GOT3 (cell line): Measurements from ENCODE around the gene NFE2L3.
"Not testable (repeated sequence)": the region's sequence is repeated elsewhere in the genome, so short reads cannot be mapped to it uniquely, and the experiment has no call there.

Experiments
- DNase-seq: peaks from one replicate; lab custom pipeline; 2025; ENCODE audit warnings: mixed read lengths; lab: John Stamatoyannopoulos, UW

The NFE2L3 gene

DNA sequence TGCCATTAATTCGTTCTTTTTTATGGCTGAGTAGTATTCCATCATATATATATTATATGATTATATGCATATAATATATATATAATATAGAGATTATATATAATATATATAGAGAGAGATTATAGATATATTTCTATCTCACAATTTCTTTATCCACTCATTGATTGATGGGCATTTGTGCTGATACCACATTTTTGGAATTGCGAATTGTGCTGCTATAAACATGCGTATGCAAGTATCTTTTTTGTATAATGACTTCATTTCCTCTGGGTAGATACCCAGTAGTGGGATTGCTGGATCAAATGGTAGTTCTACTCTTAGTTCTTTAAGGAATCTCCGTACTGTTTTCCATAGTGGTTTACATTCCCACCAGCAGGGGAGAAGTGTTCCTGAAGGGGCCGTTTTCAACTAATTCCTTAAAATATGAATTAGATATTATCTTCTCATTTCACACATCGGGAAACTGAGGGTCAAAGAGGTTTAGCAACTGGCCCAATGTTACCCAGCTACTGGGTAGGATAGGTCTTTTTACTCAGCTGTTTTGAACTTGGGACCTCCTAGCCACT is 16.5 kb downstream of the NFE2L3 start:
- no peak for DNase-seq

DNA sequence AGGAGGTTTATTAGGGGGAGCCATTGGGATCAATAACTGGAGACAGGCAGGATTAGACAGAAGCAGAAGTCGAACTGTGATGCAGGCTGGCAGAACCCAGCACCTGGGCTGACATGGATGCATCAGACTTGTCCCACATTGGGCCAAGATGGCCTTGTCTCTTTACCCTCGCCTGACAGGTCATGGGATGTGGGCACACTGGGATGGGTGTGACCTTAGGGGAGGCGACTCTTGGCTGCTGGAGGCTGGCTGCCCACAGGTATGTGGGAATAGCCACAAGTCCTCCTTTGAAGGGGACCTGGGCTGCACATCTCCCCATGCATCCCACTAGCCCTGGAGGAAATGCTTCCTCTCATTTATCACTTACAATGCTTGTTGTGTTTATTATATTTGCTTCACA is 17.3 kb downstream of the NFE2L3 start:
- DNase-seq: no peak

GRCh38 chr7:26170663-26171062 is 18.7 kb downstream of the NFE2L3 start:
- no peak for DNase-seq

DNA sequence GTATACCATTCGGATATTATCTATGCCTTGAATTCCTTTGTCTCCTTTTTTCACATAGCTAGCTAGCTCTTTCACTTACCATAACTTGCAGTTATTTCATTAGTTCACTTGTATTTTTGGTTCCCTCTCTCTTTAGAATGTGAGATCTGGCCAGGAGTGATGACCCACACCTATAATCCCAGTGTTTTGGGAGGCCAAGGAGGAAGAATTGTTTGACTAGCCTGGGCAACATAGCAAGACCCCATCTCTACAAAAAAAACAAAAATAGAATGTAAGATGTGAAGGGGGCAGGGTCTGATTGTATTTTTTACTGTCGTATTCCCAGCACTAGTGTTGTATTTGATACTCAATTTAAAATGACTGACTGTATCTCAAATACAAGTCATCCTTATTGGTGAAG is 19.6 kb downstream of the NFE2L3 start:
- no peak for DNase-seq

GRCh38 chr7:26172048-26172447 is 20.1 kb downstream of the NFE2L3 start:
- DNase-seq: no peak

DNA sequence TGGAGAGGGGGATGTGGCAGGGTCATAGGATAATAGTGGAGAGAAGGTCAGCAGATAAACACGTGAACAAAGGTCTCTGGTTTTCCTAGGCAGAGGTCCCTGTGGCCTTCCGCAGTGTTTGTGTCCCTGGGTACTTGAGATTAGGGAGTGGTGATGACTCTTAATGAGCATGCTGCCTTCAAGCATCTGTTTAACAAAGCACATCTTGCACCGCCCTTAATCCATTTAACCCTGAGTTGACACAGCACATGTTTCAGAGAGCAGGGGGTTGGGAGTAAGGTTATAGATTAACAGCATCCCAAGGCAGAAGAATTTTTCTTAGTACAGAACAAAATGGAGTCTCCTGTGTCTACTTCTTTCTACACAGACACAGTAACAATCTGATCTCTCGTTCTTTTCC is 23.9 kb downstream of the NFE2L3 start:
- not testable (repeated sequence) for DNase-seq

DNA sequence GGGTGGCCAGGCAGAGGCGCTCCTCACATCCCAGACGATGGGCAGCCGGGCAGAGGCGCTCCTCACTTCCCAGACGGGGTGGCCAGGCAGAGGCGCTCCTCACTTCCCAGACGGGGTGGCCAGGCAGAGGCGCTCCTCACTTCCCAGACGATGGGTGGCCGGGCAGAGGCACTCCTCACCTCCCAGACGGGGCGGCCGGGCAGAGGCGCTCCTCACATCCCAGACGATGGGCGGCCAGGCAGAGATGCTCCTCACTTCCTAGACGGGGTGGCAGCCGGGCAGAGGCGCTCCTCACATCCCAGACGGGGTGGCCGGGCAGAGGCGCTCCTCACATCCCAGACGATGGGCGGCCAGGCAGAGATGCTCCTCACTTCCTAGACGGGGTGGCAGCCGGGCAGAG is 24.7 kb downstream of the NFE2L3 start:
- DNase-seq: not testable (repeated sequence)

GRCh38 chr7:26177269-26177668 is 25.3 kb downstream of the NFE2L3 start:
- DNase-seq: not testable (repeated sequence)

- DNase-seq: no peak
These were observed 26.4 kb downstream of the NFE2L3 start for GRCh38 chr7:26178272-26178960.

DNA sequence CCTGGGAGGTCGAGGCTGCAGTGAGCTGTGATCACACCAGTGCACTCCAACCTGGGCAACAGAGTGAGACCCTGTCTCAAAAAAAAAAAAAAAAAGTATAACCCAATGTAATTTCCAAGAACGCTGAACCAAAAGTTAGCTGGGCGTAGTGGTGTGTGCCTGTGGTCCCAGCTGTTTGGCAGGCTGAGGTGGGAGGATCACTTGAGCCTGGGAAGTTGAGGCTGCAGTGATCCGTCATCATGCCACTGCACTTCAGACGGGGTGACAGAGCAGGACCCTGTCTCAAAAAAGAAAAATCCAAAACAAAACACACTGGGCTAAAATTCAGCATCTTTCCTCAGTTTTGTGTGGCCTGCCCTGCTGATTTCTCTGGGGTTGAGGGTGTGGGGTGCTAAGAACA is 27.4 kb downstream of the NFE2L3 start:
- no peak for DNase-seq

- no peak for DNase-seq
These were observed 28.0 kb downstream of the NFE2L3 start for GRCh38 chr7:26179826-26180497.

GRCh38 chr7:26180792-26181198 is 28.8 kb downstream of the NFE2L3 start:
- no peak for DNase-seq

DNA sequence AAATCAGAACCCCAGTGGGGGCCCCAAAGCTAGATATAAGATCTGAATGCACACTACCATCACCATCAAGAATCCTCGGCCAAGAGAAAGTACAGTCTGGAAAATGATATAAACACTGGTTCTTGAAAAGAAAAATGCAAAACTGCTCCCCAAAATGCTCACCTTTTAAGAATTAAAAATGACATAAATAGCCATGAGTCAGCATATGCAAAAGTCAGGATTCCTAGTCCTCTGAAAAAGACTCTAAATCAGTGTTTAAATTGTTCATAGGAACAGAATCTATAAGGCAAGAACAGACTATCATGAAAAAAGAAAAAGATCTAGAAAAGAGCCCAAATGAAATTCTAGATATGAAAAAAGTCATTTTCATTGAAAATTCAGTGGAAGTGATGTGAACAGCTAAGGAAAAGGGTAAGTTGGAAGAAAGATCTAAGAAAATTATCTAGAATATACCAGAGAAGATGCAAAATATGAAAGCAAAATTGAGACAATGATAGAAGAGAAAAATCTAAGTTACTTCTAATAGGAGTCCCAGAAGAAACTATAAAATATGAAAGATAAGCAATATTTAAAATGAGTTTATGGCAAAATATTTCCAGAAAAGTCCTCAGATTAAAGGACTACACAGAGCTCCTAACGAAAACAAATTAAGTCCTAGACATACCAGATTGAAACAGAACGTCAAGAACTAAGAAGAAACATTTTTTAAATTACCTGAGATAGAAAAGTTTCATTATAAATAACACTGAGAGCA is 29.7 kb downstream of the NFE2L3 start:
- no peak for DNase-seq

- DNase-seq: no peak
These were observed 30.3 kb downstream of the NFE2L3 start for GRCh38 chr7:26182283-26182682.

DNA sequence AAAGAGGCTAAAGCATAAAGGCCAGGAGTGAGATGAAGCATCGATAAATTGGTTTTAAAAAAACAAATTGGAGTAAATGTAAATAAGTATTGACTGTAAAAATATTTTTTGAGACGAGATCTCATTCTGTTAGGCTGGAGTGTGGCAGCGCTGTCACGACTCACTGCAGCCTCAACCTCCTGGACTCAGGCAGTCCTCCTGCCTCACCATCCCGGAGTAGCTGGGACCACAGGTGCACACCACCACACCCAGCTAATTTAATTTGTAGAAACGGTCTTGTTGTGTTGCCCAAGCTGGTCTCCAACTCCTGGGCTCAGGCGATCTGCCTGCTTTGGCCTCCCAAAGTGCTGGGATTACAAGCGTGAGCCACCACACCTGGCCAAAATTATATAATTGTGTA is 30.7 kb downstream of the NFE2L3 start:
- DNase-seq: no peak

GRCh38 chr7:26183545-26184280 is 31.7 kb downstream of the NFE2L3 start:
- no peak for DNase-seq

DNA sequence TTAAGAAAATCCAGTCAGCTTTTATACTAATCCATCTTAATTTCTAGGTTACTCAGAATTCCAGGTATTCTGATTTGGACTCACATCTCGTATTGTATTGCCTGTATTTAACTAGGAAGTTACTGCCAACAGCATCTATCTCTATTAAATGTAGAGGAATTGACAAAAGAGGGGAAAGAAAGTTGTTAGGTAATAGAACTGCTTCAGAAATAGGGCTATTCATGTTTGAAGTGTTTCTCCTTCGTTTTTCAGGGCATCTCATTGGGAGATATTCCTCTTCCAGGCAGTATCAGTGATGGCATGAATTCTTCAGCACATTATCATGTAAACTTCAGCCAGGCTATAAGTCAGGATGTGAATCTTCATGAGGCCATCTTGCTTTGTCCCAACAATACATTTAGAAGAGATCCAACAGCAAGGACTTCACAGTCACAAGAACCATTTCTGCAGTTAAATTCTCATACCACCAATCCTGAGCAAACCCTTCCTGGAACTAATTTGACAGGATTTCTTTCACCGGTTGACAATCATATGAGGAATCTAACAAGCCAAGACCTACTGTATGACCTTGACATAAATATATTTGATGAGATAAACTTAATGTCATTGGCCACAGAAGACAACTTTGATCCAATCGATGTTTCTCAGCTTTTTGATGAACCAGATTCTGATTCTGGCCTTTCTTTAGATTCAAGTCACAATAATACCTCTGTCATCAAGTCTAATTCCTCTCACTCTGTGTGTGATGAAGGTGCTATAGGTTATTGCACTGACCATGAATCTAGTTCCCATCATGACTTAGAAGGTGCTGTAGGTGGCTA is 32.5 kb downstream of the NFE2L3 start:
- DNase-seq: not testable (repeated sequence)

GRCh38 chr7:26185131-26185843 is 33.3 kb downstream of the NFE2L3 start:
- no peak for DNase-seq

DNA sequence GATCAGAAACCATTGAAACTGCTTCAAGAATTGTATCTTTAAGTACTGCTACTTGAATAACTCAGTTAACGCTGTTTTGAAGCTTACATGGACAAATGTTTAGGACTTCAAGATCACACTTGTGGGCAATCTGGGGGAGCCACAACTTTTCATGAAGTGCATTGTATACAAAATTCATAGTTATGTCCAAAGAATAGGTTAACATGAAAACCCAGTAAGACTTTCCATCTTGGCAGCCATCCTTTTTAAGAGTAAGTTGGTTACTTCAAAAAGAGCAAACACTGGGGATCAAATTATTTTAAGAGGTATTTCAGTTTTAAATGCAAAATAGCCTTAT is 33.8 kb downstream of the NFE2L3 start:
- no peak for DNase-seq
